T-helper 2 cell treated with Interferon-gamma antibody and Interleukin-4, amounts not matched to agents 100 ng/mL and 5 ng/mL, for 36 hours (primary cell): ENCODE data around the gene CAMK1G. TPM values are rescaled to one million over a fixed set of nuclear protein-coding genes. Genes with fewer than 3 reads are reported as not detected.

ENCODE experiments used
- intact Hi-C: fragments of 100-400 bp; cut with micrococcal nuclease; formaldehyde crosslinking; loops from one replicate; pipeline ENCODE4 v1.15.1; 2023
- total RNA-seq: library from RNA; stranded (reverse); gene quantifications from 2 replicates; pipeline ENCODE4 v1.2.3, GENCODE V29; 2022

Gene CAMK1G
- total RNA-seq, 1 donor from 2014 or later = not detected

DNA sequence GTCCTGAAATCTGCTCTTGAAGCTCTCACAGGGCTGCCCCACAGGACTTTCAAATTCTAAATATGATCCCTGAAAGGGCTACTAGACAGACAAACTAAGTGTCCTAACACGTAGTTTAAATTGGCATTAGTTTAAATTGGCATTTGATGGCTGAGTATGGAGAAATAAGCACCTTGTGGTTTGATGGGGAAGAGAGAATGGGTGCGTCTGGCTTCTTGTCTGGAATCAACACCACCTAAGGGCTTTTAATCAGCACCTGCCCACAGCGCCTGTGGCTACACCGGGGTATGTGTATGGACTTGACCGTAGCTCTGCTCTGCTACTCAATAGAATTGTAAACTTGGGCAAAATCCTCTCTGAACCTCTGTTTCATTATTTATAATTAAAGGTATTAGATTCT is 74.4 kb downstream of the CAMK1G start:
- intact Hi-C loops = no loop called here

- intact Hi-C loops = no loop called here
Observed at GRCh38 chr1:209659909-209660308, 76.4 kb downstream of the CAMK1G start.

DNA sequence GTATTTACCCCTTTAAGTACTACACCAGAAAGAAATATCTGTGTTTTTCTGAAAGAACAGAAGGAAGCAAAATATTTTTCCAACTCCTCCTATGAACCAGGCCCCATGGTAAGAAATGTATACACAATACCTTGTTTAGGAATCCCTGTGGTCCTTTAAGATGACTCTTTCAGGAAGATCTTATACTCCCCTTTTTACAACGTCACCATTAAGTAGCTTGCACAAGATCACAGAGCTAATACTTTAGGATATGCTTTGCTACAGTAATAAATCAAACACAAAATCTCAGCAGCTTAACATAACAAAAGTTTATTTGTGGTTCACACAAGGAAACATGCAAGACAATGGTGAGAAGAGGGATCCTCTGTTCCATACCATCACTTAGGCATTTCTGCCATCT is 77.6 kb downstream of the CAMK1G start:
- intact Hi-C loops = no loop called here

DNA sequence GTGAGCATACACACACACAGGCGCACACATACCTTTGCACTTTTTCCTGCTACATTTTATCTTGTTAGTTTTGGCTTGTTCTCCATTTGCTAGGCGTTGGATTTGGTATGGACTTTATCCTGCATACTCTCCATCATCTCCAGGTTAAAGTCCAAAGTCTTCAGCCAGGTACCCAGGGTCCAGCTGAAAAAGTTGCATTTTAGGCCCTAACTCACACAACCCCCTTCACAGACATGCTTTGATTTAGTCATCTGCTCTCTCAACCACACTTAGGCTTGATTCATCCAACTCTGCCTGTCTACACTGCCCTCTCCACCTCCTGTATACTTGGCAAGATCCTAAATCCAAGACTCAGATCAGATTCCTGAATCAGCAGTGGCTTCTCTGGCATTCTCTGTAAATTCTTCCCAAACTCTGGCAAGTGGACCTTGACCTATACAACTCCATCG is 79.4 kb downstream of the CAMK1G start:
- intact Hi-C loops = no loop called here

Other genes with a start within 250 kb of the CAMK1G start
- 1.5 and 1.6 TPM in 2 replicates for gene LAMB3, start 68.7 kb downstream of the CAMK1G start, total RNA-seq
- gene G0S2, start 91.7 kb downstream of the CAMK1G start, total RNA-seq = 0.89 and 1.6 TPM in 2 replicates
- 0.36 and 0.61 TPM in 2 replicates for gene HSD11B1, start 121.1 kb downstream of the CAMK1G start, total RNA-seq
- gene TRAF3IP3, start 172.3 kb downstream of the CAMK1G start, total RNA-seq = 446 and 452 TPM in 2 replicates
- 1.8 and 2.1 TPM in 2 replicates for gene C1orf74, start 200.8 kb downstream of the CAMK1G start, total RNA-seq
- not detected in 2 replicates for gene IRF6, start 222.4 kb downstream of the CAMK1G start, total RNA-seq
- gene UTP25, start 244.3 kb downstream of the CAMK1G start, total RNA-seq = 10.4 and 10.7 TPM in 2 replicates